ENCODE measurements around the gene PTPN2. TPM values are rescaled to one million over a fixed set of nuclear protein-coding genes. Genes with fewer than 3 reads are reported as not detected.

PTPN2 gene
- total RNA-seq, 6 experiments from 2014 or later, result 7.5 to 41.1 (median 14.7) TPM

DNA sequence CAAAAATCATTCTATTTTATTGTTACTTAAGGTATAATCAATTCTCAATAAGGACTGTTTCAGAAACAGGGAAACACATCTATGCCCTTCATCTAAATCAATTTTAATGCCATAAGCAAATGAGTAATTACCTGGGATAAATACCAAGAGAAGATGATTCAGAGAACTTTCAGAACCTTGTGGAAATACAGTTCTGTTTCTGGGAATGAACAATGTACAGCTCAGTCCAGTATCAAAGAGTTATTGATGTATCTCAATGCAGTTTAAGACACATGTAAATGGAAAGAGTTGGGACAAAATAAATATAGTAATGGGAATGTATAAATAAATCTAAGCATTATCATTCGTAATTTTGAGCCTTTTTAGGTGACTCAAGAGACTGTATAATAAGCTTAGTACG lies 60.1 kb downstream of the PTPN2 start:
- WGBS (ENCODE audit: insufficient coverage, low coverage, low lambda C conversion rate, missing lambda C conversion rate), result 95% methylated on average over 2 of the region's 2 CpGs
- peaks cover 0 to 26% (median 10%) of the 10 kb centered on the region in 4 donors for H3K4me1 ChIP-seq
- no peaks in the 10 kb centered on the region for H3K27me3 ChIP-seq
- peaks cover 0 to 6% (median 2%) of the 10 kb centered on the region in 4 donors for H3K9me3 ChIP-seq
- H3K4me3 ChIP-seq, result no peak overlapping the region
- DNase-seq (no peak), ATAC-seq (no peak)
- intact Hi-C loops (cut with DNase I), result no loop called here
- H3K36me3 ChIP-seq, result peaks cover 0 to 7% (median 0%) of the 10 kb centered on the region in 4 donors
- no peak for TF ChIP-seq POLR2A (IDR thresholded peaks at IDR 0.05)
- TF ChIP-seq, protein P1, sequence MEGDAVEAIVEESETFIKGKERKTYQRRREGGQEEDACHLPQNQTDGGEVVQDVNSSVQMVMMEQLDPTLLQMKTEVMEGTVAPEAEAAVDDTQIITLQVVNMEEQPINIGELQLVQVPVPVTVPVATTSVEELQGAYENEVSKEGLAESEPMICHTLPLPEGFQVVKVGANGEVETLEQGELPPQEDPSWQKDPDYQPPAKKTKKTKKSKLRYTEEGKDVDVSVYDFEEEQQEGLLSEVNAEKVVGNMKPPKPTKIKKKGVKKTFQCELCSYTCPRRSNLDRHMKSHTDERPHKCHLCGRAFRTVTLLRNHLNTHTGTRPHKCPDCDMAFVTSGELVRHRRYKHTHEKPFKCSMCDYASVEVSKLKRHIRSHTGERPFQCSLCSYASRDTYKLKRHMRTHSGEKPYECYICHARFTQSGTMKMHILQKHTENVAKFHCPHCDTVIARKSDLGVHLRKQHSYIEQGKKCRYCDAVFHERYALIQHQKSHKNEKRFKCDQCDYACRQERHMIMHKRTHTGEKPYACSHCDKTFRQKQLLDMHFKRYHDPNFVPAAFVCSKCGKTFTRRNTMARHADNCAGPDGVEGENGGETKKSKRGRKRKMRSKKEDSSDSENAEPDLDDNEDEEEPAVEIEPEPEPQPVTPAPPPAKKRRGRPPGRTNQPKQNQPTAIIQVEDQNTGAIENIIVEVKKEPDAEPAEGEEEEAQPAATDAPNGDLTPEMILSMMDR (IDR thresholded peaks at IDR 0.05), result no peak
- H3K27ac ChIP-seq, result no peak overlapping the region

DNA sequence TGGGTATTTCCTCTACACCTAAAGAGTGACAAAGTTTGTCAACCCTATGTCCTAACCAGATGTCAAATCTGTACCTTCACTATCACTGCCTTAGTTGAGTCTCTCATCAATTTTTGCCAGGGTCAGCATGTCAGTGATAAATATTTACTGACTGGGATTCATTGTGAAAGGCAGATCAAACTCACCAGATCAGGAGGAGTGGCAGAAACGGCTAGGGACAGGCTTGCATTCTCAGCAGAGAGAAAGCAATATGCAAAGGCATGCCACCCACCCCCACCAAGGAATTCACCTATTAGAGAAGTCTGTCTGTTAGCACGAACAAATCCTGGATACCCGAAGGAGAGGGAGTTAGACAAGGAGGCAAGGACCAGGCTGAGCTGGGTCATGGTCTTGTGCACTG lies 62.6 kb downstream of the PTPN2 start:
- H3K4me1 ChIP-seq, result peaks cover 0 to 26% (median 10%) of the 10 kb centered on the region in 4 donors
- no peaks in the 10 kb centered on the region for H3K9me3 ChIP-seq
- peaks cover 0 to 7% (median 0%) of the 10 kb centered on the region in 4 donors for H3K36me3 ChIP-seq
- 31% methylated on average over 3 of the region's 3 CpGs for WGBS (ENCODE audit: insufficient coverage, low coverage, low lambda C conversion rate, missing lambda C conversion rate)
- H3K27me3 ChIP-seq, result no peaks in the 10 kb centered on the region
- DNase-seq, result peak in 2 of 3 donors; percentile 35 to 57
- H3K27ac ChIP-seq, result peak overlapping the region; percentile 53 to 82 (median 71)
- peak; percentile 80 to 93 (median 92) for ATAC-seq
- peak overlapping the region in 1 of 3 donors; percentile 0 for H3K4me3 ChIP-seq
- intact Hi-C loops (cut with DNase I), result no loop called here
- TF ChIP-seq, protein P1 (IDR thresholded peaks at IDR 0.05), result no peak
- TF ChIP-seq POLR2A (IDR thresholded peaks at IDR 0.05), result no peak

DNA sequence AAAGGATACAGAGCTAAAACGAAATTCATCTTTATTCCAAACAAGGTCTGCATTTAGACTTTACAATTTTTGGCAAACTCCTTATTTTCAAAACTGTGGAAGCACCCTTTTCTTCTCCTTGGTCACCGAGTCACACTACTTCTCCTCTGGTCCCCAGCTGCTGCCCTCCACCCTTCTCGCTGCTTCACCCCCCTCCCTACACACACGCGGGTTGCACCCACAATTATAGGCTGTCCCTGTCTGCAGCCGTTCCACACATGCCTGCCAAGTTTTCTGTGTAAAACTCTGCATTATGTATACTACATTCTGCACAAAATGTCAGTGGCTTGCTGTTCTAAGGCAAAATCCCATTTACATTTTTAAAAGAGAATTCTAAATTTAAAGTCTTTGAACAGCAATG lies 63.5 kb downstream of the PTPN2 start:
- peak overlapping the region; percentile 53 to 82 (median 71) for H3K27ac ChIP-seq
- H3K36me3 ChIP-seq, result peaks cover 0 to 9% (median 0%) of the 10 kb centered on the region in 4 donors

DNA sequence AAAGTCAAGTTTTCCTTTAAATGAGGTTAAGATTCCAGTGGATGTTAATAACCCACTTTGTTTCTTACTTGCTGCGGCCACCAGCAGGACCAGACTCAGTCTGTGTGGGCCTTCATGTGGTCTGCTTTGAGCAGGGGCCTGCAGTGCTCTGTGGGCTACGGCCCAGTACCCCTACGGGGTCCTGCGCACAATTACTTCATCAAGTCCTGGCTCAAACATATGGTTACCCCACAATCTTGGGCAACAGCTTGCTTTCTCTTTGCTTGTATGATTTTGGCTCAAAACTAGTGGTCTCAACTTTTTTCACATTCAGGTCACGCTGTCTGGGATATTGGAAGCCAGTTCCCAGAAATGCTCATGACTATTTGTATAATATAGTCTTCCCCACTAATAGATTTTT lies 64.2 kb downstream of the PTPN2 start:
- DNase-seq, result no peak
- H3K36me3 ChIP-seq, result peaks cover 0 to 4% (median 0%) of the 10 kb centered on the region in 4 donors
- ATAC-seq, result peak; percentile 6 to 46 (median 28)
- peaks cover 0 to 26% (median 10%) of the 10 kb centered on the region in 4 donors for H3K4me1 ChIP-seq
- intact Hi-C loops (cut with DNase I), result no loop called here
- no peaks in the 10 kb centered on the region for H3K9me3 ChIP-seq
- TF ChIP-seq POLR2A (IDR thresholded peaks at IDR 0.05), result no peak
- TF ChIP-seq, protein P1 (IDR thresholded peaks at IDR 0.05), result no peak
- H3K27ac ChIP-seq, result peak overlapping the region; percentile 53 to 82 (median 59)
- H3K4me3 ChIP-seq, result no peak overlapping the region
- H3K27me3 ChIP-seq, result no peaks in the 10 kb centered on the region
- WGBS (ENCODE audit: insufficient coverage, low coverage, low lambda C conversion rate, missing lambda C conversion rate), result 43% methylated on average over 5 of the region's 5 CpGs

More for the DNA sequence above, 63.5 kb downstream of the PTPN2 start:
- peaks cover 0 to 26% (median 10%) of the 10 kb centered on the region in 4 donors for H3K4me1 ChIP-seq
- H3K9me3 ChIP-seq, result no peaks in the 10 kb centered on the region
- 23% methylated on average over 6 of the region's 6 CpGs for WGBS (ENCODE audit: insufficient coverage, low coverage, low lambda C conversion rate, missing lambda C conversion rate)
- ATAC-seq (peak; percentile 40 to 48 (median 46)), DNase-seq (no peak)
- TF ChIP-seq, protein P1 (IDR thresholded peaks at IDR 0.05), result no peak
- TF ChIP-seq POLR2A (IDR thresholded peaks at IDR 0.05), result no peak
- intact Hi-C loops (cut with DNase I), result no loop called here
- H3K27me3 ChIP-seq, result no peaks in the 10 kb centered on the region
- peak overlapping the region in 1 of 3 donors; percentile 0 for H3K4me3 ChIP-seq

Measured in right lobe of liver (tissue), 6 donors.